ENCODE data around the gene SLIT3. TPM values are rescaled to one million over a fixed set of nuclear protein-coding genes. Genes with fewer than 3 reads are reported as not detected.
A peak's percentile ranks its signal among the peaks of the same experiment; 100 is the strongest.

The SLIT3 gene
- total RNA-seq, 4 donors from 2014 or later = 10.8 to 30.8 (median 18.4) TPM

- no peak overlapping the region for H3K4me3 ChIP-seq
- DNase-seq (ENCODE audit: low spot score in 2 of 2) = peak in 1 of 2 donors; percentile 32
- 64% methylated on average over 3 of the region's 3 CpGs for WGBS
These were observed 639.1 kb downstream of the SLIT3 start for GRCh38 chr5:168661593-168662485.

GRCh38 chr5:168660691-168661090 is 640.2 kb downstream of the SLIT3 start:
- DNase-seq (ENCODE audit: low spot score in 2 of 2) = peak in 1 of 2 donors; percentile 57
- H3K4me3 ChIP-seq = no peak overlapping the region
- no peaks in the 10 kb centered on the region for H3K27me3 ChIP-seq
- H3K36me3 ChIP-seq = no peaks in the 10 kb centered on the region
- H3K9me3 ChIP-seq = no peaks in the 10 kb centered on the region
- H3K27ac ChIP-seq = no peak overlapping the region
- peaks cover 23% of the 10 kb centered on the region for H3K4me1 ChIP-seq
- 73% methylated on average over 4 of the region's 4 CpGs for WGBS
- TF ChIP-seq EP300 (IDR thresholded peaks at IDR 0.05) = no peak

More at GRCh38 chr5:168661593-168662485, 639.1 kb downstream of the SLIT3 start:
- Histone ChIP-seq H3K27ac (no peak overlapping the region), H3K9me3 (no peaks in the 10 kb centered on the region), H3K4me1 (peaks cover 11% of the 10 kb centered on the region), H3K36me3 (peaks cover 4% of the 10 kb centered on the region), H3K27me3 (no peaks in the 10 kb centered on the region)
- no peak for TF ChIP-seq POLR2A (IDR thresholded peaks at IDR 0.05)
- no peak for TF ChIP-seq EP300 (IDR thresholded peaks at IDR 0.05)
- no peak for TF ChIP-seq CTCF (IDR thresholded peaks at IDR 0.05)
- TF ChIP-seq POLR2AphosphoS5 (IDR thresholded peaks at IDR 0.05) = no peak

- Histone ChIP-seq H3K36me3 (no peaks in the 10 kb centered on the region), H3K4me3 (no peak overlapping the region), H3K27me3 (no peaks in the 10 kb centered on the region), H3K27ac (no peak overlapping the region), H3K4me1 (peaks cover 35% of the 10 kb centered on the region), H3K9me3 (no peaks in the 10 kb centered on the region)
- 87% methylated on average over 5 of the region's 5 CpGs for WGBS
- no peak for DNase-seq (ENCODE audit: low spot score in 2 of 2)
- TF ChIP-seq POLR2A (IDR thresholded peaks at IDR 0.05) = no peak
- no peak for TF ChIP-seq EP300 (IDR thresholded peaks at IDR 0.05)
- TF ChIP-seq CTCF (IDR thresholded peaks at IDR 0.05) = no peak
These were observed 641.6 kb downstream of the SLIT3 start for GRCh38 chr5:168659286-168659847.

- TF ChIP-seq EP300 (IDR thresholded peaks at IDR 0.05) = no peak
- TF ChIP-seq POLR2A (IDR thresholded peaks at IDR 0.05) = no peak
- Histone ChIP-seq H3K4me1 (peaks cover 45% of the 10 kb centered on the region), H3K27ac (no peak overlapping the region), H3K9me3 (no peaks in the 10 kb centered on the region), H3K4me3 (no peak overlapping the region), H3K36me3 (no peaks in the 10 kb centered on the region), H3K27me3 (no peaks in the 10 kb centered on the region)
- 56% methylated on average over 2 of the region's 2 CpGs for WGBS
- DNase-seq (ENCODE audit: low spot score in 2 of 2) = no peak
These were observed 642.5 kb downstream of the SLIT3 start for GRCh38 chr5:168658394-168658793.

- Histone ChIP-seq H3K4me3 (no peak overlapping the region), H3K9me3 (no peaks in the 10 kb centered on the region), H3K36me3 (no peaks in the 10 kb centered on the region), H3K27ac (peak overlapping the region; percentile 78), H3K27me3 (no peaks in the 10 kb centered on the region), H3K4me1 (peaks cover 50% of the 10 kb centered on the region)
- no peak for DNase-seq (ENCODE audit: low spot score in 2 of 2)
- TF ChIP-seq CTCF (IDR thresholded peaks at IDR 0.05) (no peak), POLR2AphosphoS5 (IDR thresholded peaks at IDR 0.05) (peak; percentile 38 to 64 (median 63))
- 37% methylated on average over 3 of the region's 3 CpGs for WGBS
These were observed 644.3 kb downstream of the SLIT3 start for GRCh38 chr5:168656633-168657032.

- 85% methylated on average over 5 of the region's 5 CpGs for WGBS
- no peaks in the 10 kb centered on the region for H3K36me3 ChIP-seq
- DNase-seq (ENCODE audit: low spot score in 2 of 2) = no peak
- H3K27me3 ChIP-seq = no peaks in the 10 kb centered on the region
- peaks cover 55% of the 10 kb centered on the region for H3K4me1 ChIP-seq
- H3K4me3 ChIP-seq = no peak overlapping the region
- peak overlapping the region; percentile 78 for H3K27ac ChIP-seq
- no peaks in the 10 kb centered on the region for H3K9me3 ChIP-seq
- no peak for TF ChIP-seq CTCF (IDR thresholded peaks at IDR 0.05)
- TF ChIP-seq EP300 (IDR thresholded peaks at IDR 0.05) = no peak
- no peak for TF ChIP-seq POLR2A (IDR thresholded peaks at IDR 0.05)
These were observed 645.6 kb downstream of the SLIT3 start for GRCh38 chr5:168655316-168655715.

Measured in suprapubic skin (tissue), 4 donors.